Pancreas (tissue), 10 donors: ENCODE results near the gene RIN3. TPM values are rescaled to one million over a fixed set of nuclear protein-coding genes. Genes with fewer than 3 reads are reported as not detected.

Experiments
- ATAC-seq, 4 donors: fragments of 200-7000 bp; cut with Tn5 transposase; one replicate each; pipeline versions ENCODE4 v1.8.0 to v1.9.1; 2020; ENCODE audit warnings: mild to moderate bottlenecking in 4 of 4, moderate library complexity in 4 of 4
- DNase-seq, 6 donors: peaks; one replicate each; pipeline ENCODE4 v3.0.0-alpha.2; 2020
- FAIRE-seq: peaks from 2 replicates; lab custom pipeline; 2012; peaks lifted over from hg19 to GRCh38; lab: Jason Lieb, UNC
- H3K27ac ChIP-seq, 4 donors: fragments of 200-600 bp; sonication (generic); 1 replicate in 3 of 4; 2 replicates in 1 of 4; pipeline versions ENCODE4 v1.5.0 to v1.8.0; 2020
- H3K27me3 ChIP-seq, 4 donors: fragments of 200-600 bp; one replicate each; pipeline ENCODE4 v1.8.0; 2021
- H3K36me3 ChIP-seq, 3 donors: fragments of 200-600 bp; sonication (generic) in 1 of 3; one replicate each; pipeline versions ENCODE4 v1.5.0 to v1.8.0; 2020 to 2021
- H3K4me1 ChIP-seq, 3 donors: fragments of 200-600 bp; one replicate each; pipeline ENCODE4 v1.8.0; 2021
- H3K4me3 ChIP-seq, 4 donors: fragments of 200-600 bp; sonication (generic) in 2 of 4; one replicate each; pipeline versions ENCODE4 v1.5.0 to v1.8.0; 2020 to 2021
- H3K9me3 ChIP-seq, 4 donors: fragments of 200-600 bp; one replicate each; pipeline ENCODE4 v1.8.0; 2021
- CTCF ChIP-seq, 4 donors: fragments of 200-600 bp; sonication (generic) in 3 of 4; IDR thresholded peaks; one replicate each; pipeline versions ENCODE4 v1.5.0 to v1.8.0; 2021; ENCODE audit warnings: antibody characterized with exemption in 4 of 4
- WGBS, 2 donors: extraction: QIAGEN DNeasy Blood & Tissue Kit; methylation state at CpG; one replicate each; pipeline ENCODE4 v1.1.7; 2013; 5-methylcytosine and 5-hydroxymethylcytosine counted together
- intact Hi-C, 3 donors: fragments of 100-400 bp; cut with DNase I; formaldehyde crosslinking; loops; one replicate each; pipeline versions ENCODE4 v1.11.1 to v1.14.2; 2022
- polyA plus RNA-seq, 2 donors: library from polyadenylated mRNA; stranded (reverse); fragments of 200-250 nt; gene quantifications; one replicate each; pipeline ENCODE4 v1.2.3, GENCODE V29; 2013
- total RNA-seq, 6 donors: library from RNA; stranded (reverse); fragmentation: NEBNext Ultra II Directional in 4 of 6; extraction: Animal tissue kit (Norgen Biotek cat#: 25700) in 4 of 6; gene quantifications; one replicate each; pipeline versions ENCODE4 v1.2.1 to v1.2.4, GENCODE V29; 2021 to 2023
- donor health status: healthy with polysubstance abuse.
- donor health status: DM: no; HTN: no; CAD: no; lungs with moderate emphysema.
- donor health status: DM: no; HTN: no; CAD: no.
- donor health status: control.
- donor health status: control.
- donor health status: Bipolar disorder and iron deficiency.
- donor health status: DM: yes; HTN: yes; CAD: no.
- donor health status: DM: no; HTN: no; CAD: no.
- donor health status: DM: no; HTN: no; CAD: no.
- donor health status: DM: yes; HTN: yes; CAD: no.

Gene RIN3
- total and polyA plus RNA-seq, 8 donors = 1.1 to 9.0 (median 2.3) TPM

- peak; percentile 95 for FAIRE-seq
- whole genome bisulfite sequencing, 2 donors = 73 to 84% methylated on average over 9 of the region's 9 CpGs
- Histone ChIP-seq H3K4me3 (no peak overlapping the region), H3K27me3 (no peaks in the 10 kb centered on the region), H3K4me1 (no peaks in the 10 kb centered on the region), H3K36me3 (no peaks in the 10 kb centered on the region), H3K9me3 (no peaks in the 10 kb centered on the region), H3K27ac (no peak overlapping the region)
- no peak for ATAC-seq
- intact Hi-C loops = no loop called here
- TF ChIP-seq CTCF (IDR thresholded peaks at IDR 0.05) = no peak
- DNase-seq = no peak
Observed at GRCh38 chr14:92646952-92647796, 133.6 kb downstream of the RIN3 start.

- intact Hi-C loops = no loop called here
- 62 to 80% methylated on average over 4 of the region's 4 CpGs for WGBS, 2 donors
- no peak for FAIRE-seq
- no peaks in the 10 kb centered on the region for H3K36me3 ChIP-seq
- H3K4me1 ChIP-seq = no peaks in the 10 kb centered on the region
- no peak overlapping the region for H3K4me3 ChIP-seq
- ATAC-seq = no peak
- no peak for TF ChIP-seq CTCF (IDR thresholded peaks at IDR 0.05)
- DNase-seq = no peak
- H3K27me3 ChIP-seq = no peaks in the 10 kb centered on the region
- H3K9me3 ChIP-seq = no peaks in the 10 kb centered on the region
- H3K27ac ChIP-seq = no peak overlapping the region
Observed at GRCh38 chr14:92647797-92648279, 134.3 kb downstream of the RIN3 start.

GRCh38 chr14:92649066-92649465 is 135.5 kb downstream of the RIN3 start:
- ATAC-seq (no peak), FAIRE-seq (no peak), DNase-seq (no peak)
- Histone ChIP-seq H3K4me1 (no peaks in the 10 kb centered on the region), H3K4me3 (no peak overlapping the region), H3K9me3 (no peaks in the 10 kb centered on the region), H3K27ac (no peak overlapping the region), H3K27me3 (no peaks in the 10 kb centered on the region), H3K36me3 (no peaks in the 10 kb centered on the region)
- WGBS, 2 donors = 79 to 92% methylated on average over 7 of the region's 7 CpGs
- TF ChIP-seq CTCF (IDR thresholded peaks at IDR 0.05) = no peak
- intact Hi-C loops = no loop called here

GRCh38 chr14:92649934-92650545 is 136.5 kb downstream of the RIN3 start:
- no peak for TF ChIP-seq CTCF (IDR thresholded peaks at IDR 0.05)
- H3K27ac ChIP-seq = peak overlapping the region in 1 of 4 donors; percentile 31
- H3K4me3 ChIP-seq = no peak overlapping the region
- DNase-seq (peak in 1 of 6 donors; percentile 39), FAIRE-seq (no peak), ATAC-seq (peak in 3 of 4 donors; percentile 37 to 60 (median 40))
- H3K36me3 ChIP-seq = no peaks in the 10 kb centered on the region
- WGBS, 2 donors = 72 to 75% methylated on average over 17 of the region's 17 CpGs
- intact Hi-C loops = no loop called here
- H3K9me3 ChIP-seq = no peaks in the 10 kb centered on the region
- no peaks in the 10 kb centered on the region for H3K27me3 ChIP-seq
- no peaks in the 10 kb centered on the region for H3K4me1 ChIP-seq
